ENCODE results near the gene RSPH10B. TPM values are rescaled to one million over a fixed set of nuclear protein-coding genes. Genes with fewer than 3 reads are reported as not detected.
A peak's percentile ranks its signal among the peaks of the same experiment; 100 is the strongest.
"Not testable (repeated sequence)": the region's sequence is repeated elsewhere in the genome, so short reads cannot be mapped to it uniquely, and the experiment has no call there.

RSPH10B gene
- 0.49 TPM in 1 of 2 replicates, not detected in the other for total RNA-seq

DNA sequence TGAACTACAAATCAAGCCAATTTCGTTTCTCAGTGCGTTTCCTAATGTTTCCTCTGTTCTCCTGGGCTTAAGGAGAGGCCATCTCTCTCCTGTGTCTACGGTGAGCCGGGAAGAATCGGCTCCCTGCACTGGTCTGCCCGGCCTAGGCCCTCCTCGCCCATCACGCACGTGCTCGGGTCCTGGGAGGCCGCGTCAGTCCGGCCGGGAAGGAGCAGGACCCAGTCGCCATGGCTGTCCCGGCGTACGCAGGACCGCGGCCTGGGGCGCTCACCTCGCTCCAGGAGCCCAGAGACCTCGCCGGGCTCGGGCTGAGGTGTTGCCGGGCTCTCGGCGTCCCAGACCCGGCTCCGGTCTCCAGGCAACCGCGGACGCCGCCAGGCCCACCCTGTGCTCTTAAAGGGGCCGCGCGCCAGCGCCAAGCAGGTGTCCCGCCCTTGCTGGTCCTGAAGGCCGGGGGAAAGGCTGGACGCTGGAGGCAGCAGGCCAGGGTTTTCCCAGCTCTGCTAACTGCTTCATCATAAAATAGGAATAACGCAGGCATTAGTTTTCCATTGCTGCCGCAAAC lies at the start of gene RSPH10B:
TSS of gene RSPH10B (minus strand) at position 343 of the 565 bp plus-strand sequence. CDS start 3,573 bp downstream, outside the sequence.
- intact Hi-C loops (cut with micrococcal nuclease); H3K36me3 Mint-ChIP-seq (ENCODE audit: low read depth); H3K9me3 Mint-ChIP-seq; DNase-seq; H3K4me1 Mint-ChIP-seq; H3K27me3 Mint-ChIP-seq; H3K27ac Mint-ChIP-seq; H3K4me3 Mint-ChIP-seq: not testable (repeated sequence)

DNA sequence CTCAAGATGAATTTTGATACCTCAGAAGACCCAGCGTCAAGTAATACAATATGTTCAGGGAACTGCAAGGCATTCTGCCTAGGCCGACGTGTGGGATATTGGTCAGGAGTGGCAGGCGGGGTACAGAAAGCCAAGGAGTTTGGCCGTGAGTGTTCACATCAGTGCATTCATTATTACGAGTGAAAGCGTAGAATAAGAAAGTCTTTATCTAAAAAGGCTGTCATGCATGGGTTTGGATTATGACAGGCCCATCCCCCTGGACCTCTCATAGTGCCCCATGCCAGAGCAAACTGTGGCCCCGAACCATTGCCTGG lies 46.1 kb upstream of the RSPH10B start:
- Mint-ChIP-seq H3K27me3 (no peaks in the 10 kb centered on the region), H3K27ac (no peak overlapping the region), H3K9me3 (no peaks in the 10 kb centered on the region), H3K4me1 (peaks cover 8% of the 10 kb centered on the region), H3K36me3 (ENCODE audit: low read depth) (peaks cover 64% of the 10 kb centered on the region), H3K4me3 (no peak overlapping the region)
- intact Hi-C loops (cut with micrococcal nuclease) = no loop called here
- DNase-seq = no peak

DNA sequence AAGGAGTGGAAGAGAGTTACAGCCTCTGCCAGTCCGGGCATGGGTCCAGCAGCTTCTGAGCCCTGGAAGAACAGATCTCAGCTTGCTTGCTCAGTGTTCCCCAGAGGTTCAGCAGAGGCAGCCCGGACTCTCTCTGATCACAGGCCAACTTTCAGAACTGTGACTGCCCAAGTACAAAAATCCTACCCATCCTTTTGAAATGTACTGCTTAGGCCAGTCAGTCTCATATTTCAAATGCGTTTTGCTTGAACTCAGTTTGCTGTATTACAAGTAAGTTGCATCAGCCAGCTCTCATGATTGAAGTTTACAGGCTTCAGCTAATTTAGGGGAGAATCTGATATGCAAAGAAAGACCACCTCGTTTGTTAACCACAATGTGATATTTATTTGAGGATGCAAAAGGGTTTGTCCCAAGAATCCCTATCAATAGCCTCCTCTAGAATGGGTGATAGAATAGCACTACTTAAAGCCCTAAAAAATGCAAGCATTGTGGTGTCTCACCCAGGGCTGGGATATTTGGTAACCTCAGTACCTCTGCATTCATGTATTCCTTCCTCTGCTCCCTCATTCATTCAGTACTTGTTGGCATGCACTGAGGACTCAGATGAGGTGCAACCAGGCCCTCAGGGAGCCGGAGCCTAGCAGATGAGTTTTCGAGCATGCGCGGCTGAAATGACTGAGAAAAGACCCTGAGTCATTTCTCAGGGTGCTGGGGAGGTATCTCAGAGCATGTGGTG lies 45.6 kb upstream of the RSPH10B start:
- no peak for DNase-seq
- Mint-ChIP-seq H3K4me3 (no peak overlapping the region), H3K36me3 (ENCODE audit: low read depth) (peaks cover 64% of the 10 kb centered on the region), H3K9me3 (no peaks in the 10 kb centered on the region), H3K4me1 (peaks cover 12% of the 10 kb centered on the region), H3K27ac (peak overlapping the region; percentile 63), H3K27me3 (no peaks in the 10 kb centered on the region)
- intact Hi-C loops (cut with micrococcal nuclease) = no loop called here

DNA sequence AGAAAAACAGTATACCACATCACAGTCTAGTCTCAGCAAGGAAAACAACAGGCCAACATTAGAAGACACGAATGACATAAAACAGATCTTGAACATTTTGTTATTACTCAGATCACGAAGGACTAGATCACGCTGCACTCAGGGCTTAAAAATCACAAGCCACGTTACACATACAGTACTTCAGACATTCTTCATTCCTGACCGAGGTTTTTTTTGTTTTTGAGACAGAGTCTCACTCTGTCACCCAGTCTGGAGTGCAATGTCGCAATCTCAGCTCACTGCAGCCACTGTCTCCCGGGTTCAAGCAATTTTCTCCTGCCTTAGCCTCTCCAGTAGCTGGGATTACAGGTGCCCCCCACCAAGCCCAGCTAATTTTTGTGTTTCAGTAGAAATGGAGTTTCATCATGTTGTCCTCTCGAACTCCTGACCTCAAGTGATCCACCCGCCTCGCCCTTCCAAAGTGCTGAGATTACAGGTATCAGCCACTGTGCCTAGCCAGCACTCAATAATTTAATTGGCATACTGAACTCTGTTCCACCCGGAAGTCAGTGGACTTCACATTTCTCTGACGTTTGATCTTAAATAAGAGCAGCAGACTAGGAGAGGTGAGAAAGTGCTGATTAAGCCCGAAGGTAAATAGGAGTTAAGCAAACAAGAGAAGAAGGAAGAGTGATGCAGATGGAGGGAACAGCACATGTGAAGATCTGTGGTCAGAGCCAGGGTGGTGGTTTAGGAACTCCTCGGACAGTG lies 42.0 kb upstream of the RSPH10B start:
- Mint-ChIP-seq H3K36me3 (ENCODE audit: low read depth) (peaks cover 49% of the 10 kb centered on the region), H3K27me3 (no peaks in the 10 kb centered on the region), H3K4me3 (no peak overlapping the region), H3K27ac (peak overlapping the region; percentile 39), H3K9me3 (no peaks in the 10 kb centered on the region), H3K4me1 (peaks cover 23% of the 10 kb centered on the region)
- intact Hi-C loops (cut with micrococcal nuclease) = no loop called here
- no peak for DNase-seq

DNA sequence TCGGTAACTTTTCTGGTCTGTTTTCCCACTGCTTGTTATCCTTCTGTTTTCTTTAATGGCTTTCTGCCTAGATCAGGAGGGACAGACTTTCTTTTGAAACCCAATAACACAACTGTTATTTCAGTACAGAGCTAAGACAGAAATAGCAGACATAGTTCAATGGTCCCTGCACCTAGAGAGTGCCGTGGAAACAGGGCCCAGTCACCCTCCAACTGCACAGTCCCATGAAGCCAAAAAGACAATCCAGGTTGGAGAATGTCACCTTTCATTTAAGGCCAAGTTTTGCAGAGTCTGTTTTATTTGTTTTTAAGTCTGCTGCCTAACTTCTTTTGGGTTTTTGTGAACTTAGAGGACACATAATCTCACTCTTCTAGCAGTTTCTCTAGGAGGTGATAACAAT lies 41.1 kb upstream of the RSPH10B start:
- no peaks in the 10 kb centered on the region for H3K9me3 Mint-ChIP-seq
- intact Hi-C loops (cut with micrococcal nuclease) = no loop called here
- peaks cover 29% of the 10 kb centered on the region for H3K4me1 Mint-ChIP-seq
- peaks cover 44% of the 10 kb centered on the region for H3K36me3 Mint-ChIP-seq (ENCODE audit: low read depth)
- no peak for DNase-seq
- H3K4me3 Mint-ChIP-seq = peak overlapping the region; percentile 91
- no peak overlapping the region for H3K27ac Mint-ChIP-seq
- no peaks in the 10 kb centered on the region for H3K27me3 Mint-ChIP-seq

DNA sequence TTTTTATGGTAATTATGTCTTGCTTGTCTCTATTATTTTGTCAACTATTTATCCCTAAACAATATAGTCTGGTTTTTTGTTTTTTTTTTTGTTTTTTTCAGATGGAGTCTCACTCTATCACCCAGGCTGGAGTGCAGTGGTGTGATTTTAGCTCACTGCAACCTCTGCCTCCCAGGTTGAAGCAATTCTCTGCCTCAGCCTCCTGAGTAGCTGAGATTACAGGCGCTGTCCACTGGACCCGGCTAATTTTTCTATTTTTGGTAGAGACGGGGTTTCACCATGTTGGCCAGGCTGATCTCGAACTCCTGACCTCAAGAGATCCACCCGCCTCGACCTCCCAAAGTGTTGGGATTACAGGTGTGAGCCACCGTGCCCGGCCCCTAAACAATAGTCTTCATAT lies 39.9 kb upstream of the RSPH10B start:
- Mint-ChIP-seq H3K27ac (peak overlapping the region; percentile 95), H3K4me3 (peak overlapping the region; percentile 91), H3K4me1 (peaks cover 29% of the 10 kb centered on the region), H3K36me3 (ENCODE audit: low read depth) (peaks cover 34% of the 10 kb centered on the region)
- H3K9me3 Mint-ChIP-seq; DNase-seq; H3K27me3 Mint-ChIP-seq; intact Hi-C loops (cut with micrococcal nuclease): not testable (repeated sequence)

DNA sequence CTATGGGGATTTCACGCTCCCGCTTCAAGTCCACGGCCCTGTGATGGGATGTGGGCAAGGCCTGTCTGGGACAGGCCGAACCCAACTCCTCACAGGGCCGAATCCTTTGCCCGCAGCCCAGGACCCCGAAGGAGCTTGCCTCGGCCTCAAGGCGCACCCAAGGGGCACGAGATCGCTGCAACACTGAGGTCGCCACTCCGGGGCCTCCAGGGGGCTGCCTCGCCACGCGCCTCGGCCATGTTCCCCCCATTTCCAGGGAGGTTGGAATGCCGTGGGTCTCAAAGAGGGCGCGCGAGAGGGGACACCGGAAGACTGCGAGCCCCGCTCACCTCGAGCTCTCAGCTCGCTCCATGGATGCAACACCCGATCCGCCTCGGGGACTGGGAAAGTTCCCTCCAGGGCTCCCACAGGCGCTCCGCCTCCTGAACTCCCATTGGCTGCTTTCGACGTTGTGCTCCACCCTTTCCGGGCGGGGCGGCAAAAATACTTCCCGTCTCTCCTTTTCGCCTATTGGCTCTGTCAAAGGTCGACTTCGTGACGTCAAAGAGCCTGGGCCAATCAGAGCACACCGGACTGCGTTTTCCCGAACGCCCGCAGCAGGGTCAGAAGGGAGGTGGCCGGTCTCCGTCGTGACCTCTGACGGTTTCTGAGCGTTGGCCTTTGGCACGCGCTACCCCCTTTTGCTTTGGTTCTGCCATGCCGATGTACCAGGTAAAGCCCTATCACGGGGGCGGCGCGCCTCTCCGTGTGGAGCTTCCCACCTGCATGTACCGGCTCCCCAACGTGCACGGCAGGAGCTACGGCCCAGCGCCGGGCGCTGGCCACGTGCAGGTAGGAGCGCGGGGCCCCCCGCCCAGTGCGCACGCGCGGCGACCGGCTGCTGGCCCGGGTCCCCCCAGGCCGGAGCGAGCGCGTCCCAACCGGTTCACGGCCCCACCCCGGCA lies 38.5 kb upstream of the RSPH10B start, which contains the start of the genes AIMP2 and PMS2:
TSS of gene AIMP2 (plus strand) at position 605 of the 944 bp plus-strand sequence. CDS start at position 697, 92 bp downstream.
TSS of gene PMS2 (minus strand) at position 382 of the 944 bp plus-strand sequence. CDS start at position 352, 30 bp downstream.
- Mint-ChIP-seq H3K9me3 (no peaks in the 10 kb centered on the region), H3K27me3 (no peaks in the 10 kb centered on the region), H3K27ac (peak within 1 kb of the TSS; percentile 95), H3K36me3 (ENCODE audit: low read depth) (peaks cover 29% of the 10 kb centered on the region), H3K4me3 (peak within 1 kb of the TSS; percentile 91), H3K4me1 (peaks cover 30% of the 10 kb centered on the region)
- DNase-seq = peak; percentile 100
- intact Hi-C loops (cut with micrococcal nuclease) = loop anchor here (2.0 kb wide), 1 partner anchor 228 kb away; the partner anchor contains the start of gene RNF216

DNA sequence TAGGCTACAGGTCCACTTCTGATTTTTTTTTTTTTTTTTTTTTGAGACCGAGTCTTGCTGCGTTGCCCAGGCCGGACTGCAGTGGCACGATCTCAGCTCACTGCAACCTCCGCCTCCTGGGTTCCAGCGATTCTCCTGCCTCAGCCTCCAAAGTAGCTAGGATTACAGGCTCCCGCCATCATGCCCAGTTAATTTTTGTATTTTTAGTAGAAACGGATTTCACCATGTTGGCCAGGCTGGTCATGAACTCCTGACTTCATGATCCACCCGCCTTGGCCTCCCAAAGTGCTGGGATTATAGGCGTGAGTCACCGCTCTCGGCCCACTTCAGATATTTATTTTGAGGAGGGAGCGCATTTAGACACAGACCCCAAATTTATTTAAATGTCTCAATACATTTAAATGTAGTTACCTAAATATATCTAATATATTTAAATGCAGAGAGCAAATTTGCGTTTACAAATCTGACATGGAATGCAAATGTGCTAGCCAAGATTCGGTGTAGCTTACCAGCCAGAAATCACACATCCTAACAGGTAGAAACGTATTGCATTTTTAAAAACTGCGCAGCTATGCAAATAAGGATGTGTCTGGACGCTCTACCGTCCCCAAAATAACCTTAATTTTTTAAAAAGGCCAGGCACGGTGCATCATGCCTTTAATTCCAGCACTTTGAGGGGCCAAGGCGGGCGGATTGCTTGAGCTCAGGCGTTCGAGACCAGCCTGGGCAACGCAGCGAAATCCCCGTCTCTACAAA lies 37.5 kb upstream of the RSPH10B start:
- H3K9me3 Mint-ChIP-seq, DNase-seq, H3K27me3 Mint-ChIP-seq: not testable (repeated sequence)
- Mint-ChIP-seq H3K27ac (peak overlapping the region; percentile 54), H3K4me1 (peaks cover 30% of the 10 kb centered on the region), H3K36me3 (ENCODE audit: low read depth) (peaks cover 33% of the 10 kb centered on the region), H3K4me3 (peak overlapping the region; percentile 91)
- intact Hi-C loops (cut with micrococcal nuclease) = loop anchor here (2.0 kb wide), 1 partner anchor 227 kb away; the partner anchor contains the start of gene RNF216

DNA sequence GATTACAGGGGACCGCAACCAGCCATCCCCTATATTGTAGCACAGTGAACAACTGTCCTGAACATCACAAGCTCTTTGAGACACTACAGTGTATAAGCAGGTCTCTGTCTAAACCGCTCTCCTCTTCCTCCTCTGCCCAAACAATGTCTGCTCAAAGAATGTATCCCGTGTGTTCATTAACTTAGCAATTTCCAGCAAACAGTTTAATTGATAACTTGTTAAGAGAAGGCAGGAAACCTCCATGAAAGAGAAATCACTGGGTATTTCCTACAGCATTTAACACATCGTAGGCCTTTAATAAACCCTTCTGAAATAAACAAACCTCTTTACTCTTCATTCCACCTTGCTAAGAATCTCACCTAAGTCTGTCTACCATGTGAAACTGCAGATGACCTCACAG lies 36.9 kb upstream of the RSPH10B start:
- Mint-ChIP-seq H3K4me3 (peak overlapping the region; percentile 69), H3K27ac (peak overlapping the region; percentile 54), H3K36me3 (ENCODE audit: low read depth) (peaks cover 29% of the 10 kb centered on the region), H3K9me3 (no peaks in the 10 kb centered on the region), H3K4me1 (peaks cover 25% of the 10 kb centered on the region), H3K27me3 (no peaks in the 10 kb centered on the region)
- intact Hi-C loops (cut with micrococcal nuclease) = no loop called here
- no peak for DNase-seq

DNA sequence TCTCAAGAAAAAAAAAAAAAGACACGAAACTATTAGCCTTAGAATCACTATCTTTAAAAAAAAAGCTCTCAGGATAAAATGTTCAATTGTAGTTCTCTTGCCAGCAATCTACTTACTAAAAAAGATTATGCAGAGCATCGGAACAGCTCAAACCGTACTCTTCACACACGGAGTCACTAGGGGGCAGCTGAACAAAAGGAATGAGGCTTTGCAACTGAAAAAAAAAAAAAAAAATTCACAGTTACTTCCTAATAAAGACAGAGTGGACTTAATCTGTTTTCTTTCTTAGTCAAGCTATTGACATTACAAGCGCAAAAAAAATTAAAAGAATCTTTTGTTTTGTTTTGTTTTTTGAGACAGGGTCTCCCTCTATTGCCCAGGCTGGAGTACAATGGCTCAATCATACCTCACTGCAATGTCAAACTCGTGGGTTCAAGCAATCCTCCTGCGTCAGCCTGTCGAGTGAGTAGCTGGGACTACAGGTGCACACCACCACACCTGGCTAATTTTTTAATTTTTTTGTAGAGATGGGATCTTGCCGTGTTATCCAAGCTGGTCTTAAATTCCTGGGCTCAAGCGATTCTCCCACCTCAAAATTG lies 26.8 kb upstream of the RSPH10B start:
- DNase-seq = peak; percentile 81
- no peaks in the 10 kb centered on the region for H3K27me3 Mint-ChIP-seq
- intact Hi-C loops (cut with micrococcal nuclease) = loop anchor here (1.0 kb wide), 1 partner anchor 326 kb away; no protein-coding TSS in a partner anchor
- H3K27ac Mint-ChIP-seq = no peak overlapping the region
- no peaks in the 10 kb centered on the region for H3K9me3 Mint-ChIP-seq
- peaks cover 41% of the 10 kb centered on the region for H3K36me3 Mint-ChIP-seq (ENCODE audit: low read depth)
- no peak overlapping the region for H3K4me3 Mint-ChIP-seq
- peaks cover 2% of the 10 kb centered on the region for H3K4me1 Mint-ChIP-seq

DNA sequence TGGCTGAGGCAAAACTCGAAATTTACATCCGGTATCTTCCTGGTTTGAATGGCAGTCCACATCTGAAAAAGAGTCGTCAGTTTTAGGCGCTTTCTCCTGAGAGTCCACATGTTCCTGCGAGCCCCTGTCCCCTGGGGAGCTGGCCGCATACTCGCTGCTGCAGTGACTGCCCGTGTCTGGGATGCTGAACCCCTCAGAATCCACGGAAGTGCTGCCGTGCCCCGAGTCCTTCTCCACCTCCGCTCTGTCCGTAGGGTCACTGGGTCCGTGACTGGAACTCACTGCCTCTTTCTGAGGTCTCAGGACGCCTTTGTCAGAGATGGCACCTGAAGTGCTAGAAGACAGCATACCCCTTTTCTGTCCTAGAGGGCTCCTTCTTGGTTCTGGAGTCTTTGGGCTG lies 16.6 kb upstream of the RSPH10B start:
- intact Hi-C loops (cut with micrococcal nuclease); H3K4me3 Mint-ChIP-seq; H3K9me3 Mint-ChIP-seq; H3K27me3 Mint-ChIP-seq; H3K4me1 Mint-ChIP-seq; H3K27ac Mint-ChIP-seq: not testable (repeated sequence)
- DNase-seq = peak; percentile 53
- H3K36me3 Mint-ChIP-seq (ENCODE audit: low read depth) = peaks cover 34% of the 10 kb centered on the region

DNA sequence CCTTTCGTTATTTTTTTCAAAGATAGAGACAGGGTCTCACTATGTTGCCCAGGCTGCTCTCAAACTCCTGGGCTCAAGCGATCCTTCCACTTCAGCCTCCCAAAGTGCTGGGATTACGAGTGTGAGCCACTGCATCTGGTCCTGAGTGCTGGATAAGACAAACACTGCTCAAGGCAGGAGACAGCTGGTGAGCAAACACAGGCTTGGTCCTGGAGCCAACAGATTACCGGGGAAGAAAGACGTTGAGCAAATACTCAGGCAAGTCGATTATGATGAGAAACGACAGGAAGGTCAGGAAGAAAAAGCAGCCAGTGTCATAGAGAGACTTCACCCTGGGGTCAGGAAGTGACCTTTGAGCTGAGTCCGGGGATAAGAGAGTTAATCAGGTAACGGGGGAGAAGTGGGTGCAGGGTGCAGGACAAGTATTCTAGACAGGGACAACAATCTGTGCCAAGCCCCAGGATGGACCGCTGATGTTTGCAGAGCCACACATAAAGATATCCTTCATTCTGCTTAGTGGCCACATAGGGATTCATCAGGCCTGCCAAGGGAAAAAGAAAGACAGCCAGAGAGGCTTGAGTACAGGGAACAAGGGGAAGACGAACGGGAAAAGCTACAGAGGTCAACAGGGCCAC lies 9.3 kb upstream of the RSPH10B start:
- H3K4me3 Mint-ChIP-seq; H3K27ac Mint-ChIP-seq; H3K4me1 Mint-ChIP-seq; H3K9me3 Mint-ChIP-seq; H3K27me3 Mint-ChIP-seq; DNase-seq; intact Hi-C loops (cut with micrococcal nuclease): not testable (repeated sequence)
- peaks cover 17% of the 10 kb centered on the region for H3K36me3 Mint-ChIP-seq (ENCODE audit: low read depth)

Data from activated CD4-positive, alpha-beta T cell treated with anti-CD3 and anti-CD28 coated beads, Interleukin-2, amount 10 ng/mL, durations not matched to agents 24 days and 14 days (primary cell).